ENCODE measurements around the gene CLASP1.

Gene CLASP1

GRCh38 chr2:121545257-121545656 lies 104.0 kb downstream of the CLASP1 start:
- Histone ChIP-seq H2AK5ac (ENCODE audit: low read length) (no peak overlapping the region), H3K4me3 (ENCODE audit: low read length) (no peak overlapping the region), H2BK15ac (replicated peaks; ENCODE audit: low read depth) (no peak overlapping the region), H4K5ac (ENCODE audit: low read length) (no peak overlapping the region), H3K9ac (ENCODE audit: low read length) (no peak overlapping the region), H3K56ac (ENCODE audit: low read length) (no peak overlapping the region), H3K27ac (ENCODE audit: low read depth, low read length) (no peak overlapping the region), H3K79me2 (ENCODE audit: control insufficient read depth, insufficient read depth, low read length) (peaks cover 25% of the 10 kb centered on the region), H4K8ac (ENCODE audit: low read depth, low read length) (no peak overlapping the region), H3K18ac (ENCODE audit: low read length) (no peak overlapping the region), H3K4me1 (ENCODE audit: control insufficient read depth, low read depth, low read length) (no peaks in the 10 kb centered on the region), H3K36me3 (ENCODE audit: control insufficient read depth, insufficient read depth, low read length) (no peaks in the 10 kb centered on the region), H3K23ac (ENCODE audit: low read length) (no peak overlapping the region), H3K4ac (ENCODE audit: low read depth, low read length) (no peak overlapping the region), H3K27me3 (ENCODE audit: insufficient read depth, low read length, poor library complexity) (no peaks in the 10 kb centered on the region), H3K4me2 (ENCODE audit: low read length) (no peak overlapping the region), H2BK120ac (ENCODE audit: low read depth, low read length) (no peak overlapping the region), H2BK5ac (ENCODE audit: low read length) (no peak overlapping the region), H3K79me1 (ENCODE audit: low read length) (peaks cover 25% of the 10 kb centered on the region)
- DNase-seq, result no peak
- no CpG with 5 or more reads among the region's 7 CpGs for WGBS (ENCODE audit: extremely low coverage, insufficient coverage, low lambda C conversion rate)

- Histone ChIP-seq H4K8ac (ENCODE audit: low read depth, low read length) (no peak overlapping the region), H3K27me3 (ENCODE audit: insufficient read depth, low read length, poor library complexity) (no peaks in the 10 kb centered on the region), H2BK15ac (replicated peaks; ENCODE audit: low read depth) (no peak overlapping the region), H2BK120ac (ENCODE audit: low read depth, low read length) (no peak overlapping the region), H3K27ac (ENCODE audit: low read depth, low read length) (no peak overlapping the region), H3K36me3 (ENCODE audit: control insufficient read depth, insufficient read depth, low read length) (no peaks in the 10 kb centered on the region), H3K18ac (ENCODE audit: low read length) (no peak overlapping the region), H3K79me1 (ENCODE audit: low read length) (peaks cover 16% of the 10 kb centered on the region), H2BK5ac (ENCODE audit: low read length) (no peak overlapping the region), H2AK5ac (ENCODE audit: low read length) (no peak overlapping the region), H3K9ac (ENCODE audit: low read length) (no peak overlapping the region), H3K4me1 (ENCODE audit: control insufficient read depth, low read depth, low read length) (no peaks in the 10 kb centered on the region), H3K79me2 (ENCODE audit: control insufficient read depth, insufficient read depth, low read length) (peaks cover 20% of the 10 kb centered on the region), H3K4me2 (ENCODE audit: low read length) (no peak overlapping the region), H3K56ac (ENCODE audit: low read length) (no peak overlapping the region), H3K23ac (ENCODE audit: low read length) (no peak overlapping the region), H3K4ac (ENCODE audit: low read depth, low read length) (no peak overlapping the region), H3K4me3 (ENCODE audit: low read length) (no peak overlapping the region), H4K5ac (ENCODE audit: low read length) (no peak overlapping the region)
- no CpG with 5 or more reads among the region's 7 CpGs for WGBS (ENCODE audit: extremely low coverage, insufficient coverage, low lambda C conversion rate)
- no peak for DNase-seq
These were observed 107.8 kb downstream of the CLASP1 start for GRCh38 chr2:121541495-121541894.

GRCh38 chr2:121539750-121540469 lies 109.4 kb downstream of the CLASP1 start:
- Histone ChIP-seq H3K27ac (ENCODE audit: low read depth, low read length) (no peak overlapping the region), H3K4me1 (ENCODE audit: control insufficient read depth, low read depth, low read length) (no peaks in the 10 kb centered on the region), H3K79me2 (ENCODE audit: control insufficient read depth, insufficient read depth, low read length) (peaks cover 18% of the 10 kb centered on the region), H3K79me1 (ENCODE audit: low read length) (peaks cover 13% of the 10 kb centered on the region), H2BK5ac (ENCODE audit: low read length) (no peak overlapping the region), H3K9ac (ENCODE audit: low read length) (no peak overlapping the region), H3K4ac (ENCODE audit: low read depth, low read length) (no peak overlapping the region), H3K36me3 (ENCODE audit: control insufficient read depth, insufficient read depth, low read length) (no peaks in the 10 kb centered on the region), H4K5ac (ENCODE audit: low read length) (no peak overlapping the region), H3K4me2 (ENCODE audit: low read length) (no peak overlapping the region), H3K23ac (ENCODE audit: low read length) (no peak overlapping the region), H3K18ac (ENCODE audit: low read length) (no peak overlapping the region), H2BK15ac (replicated peaks; ENCODE audit: low read depth) (no peak overlapping the region), H2BK120ac (ENCODE audit: low read depth, low read length) (no peak overlapping the region), H3K27me3 (ENCODE audit: insufficient read depth, low read length, poor library complexity) (no peaks in the 10 kb centered on the region), H2AK5ac (ENCODE audit: low read length) (no peak overlapping the region), H4K8ac (ENCODE audit: low read depth, low read length) (no peak overlapping the region), H3K56ac (ENCODE audit: low read length) (no peak overlapping the region), H3K4me3 (ENCODE audit: low read length) (no peak overlapping the region)
- WGBS (ENCODE audit: extremely low coverage, insufficient coverage, low lambda C conversion rate), result no CpG with 5 or more reads among the region's 4 CpGs
- no peak for DNase-seq

GRCh38 chr2:121536850-121537557 lies 112.3 kb downstream of the CLASP1 start:
- no peak for DNase-seq
- Histone ChIP-seq H4K5ac (ENCODE audit: low read length) (no peak overlapping the region), H3K27me3 (ENCODE audit: insufficient read depth, low read length, poor library complexity) (no peaks in the 10 kb centered on the region), H3K56ac (ENCODE audit: low read length) (no peak overlapping the region), H3K79me2 (ENCODE audit: control insufficient read depth, insufficient read depth, low read length) (peaks cover 16% of the 10 kb centered on the region), H3K4me3 (ENCODE audit: low read length) (no peak overlapping the region), H3K27ac (ENCODE audit: low read depth, low read length) (no peak overlapping the region), H2BK120ac (ENCODE audit: low read depth, low read length) (no peak overlapping the region), H3K23ac (ENCODE audit: low read length) (no peak overlapping the region), H3K9ac (ENCODE audit: low read length) (no peak overlapping the region), H2BK5ac (ENCODE audit: low read length) (no peak overlapping the region), H3K4me1 (ENCODE audit: control insufficient read depth, low read depth, low read length) (peaks cover 5% of the 10 kb centered on the region), H3K36me3 (ENCODE audit: control insufficient read depth, insufficient read depth, low read length) (no peaks in the 10 kb centered on the region), H4K8ac (ENCODE audit: low read depth, low read length) (no peak overlapping the region), H3K4ac (ENCODE audit: low read depth, low read length) (no peak overlapping the region), H3K18ac (ENCODE audit: low read length) (no peak overlapping the region), H3K79me1 (ENCODE audit: low read length) (peaks cover 15% of the 10 kb centered on the region), H2BK15ac (replicated peaks; ENCODE audit: low read depth) (no peak overlapping the region), H2AK5ac (ENCODE audit: low read length) (no peak overlapping the region), H3K4me2 (ENCODE audit: low read length) (no peak overlapping the region)
- no CpG with 5 or more reads among the region's 9 CpGs for WGBS (ENCODE audit: extremely low coverage, insufficient coverage, low lambda C conversion rate)

GRCh38 chr2:121536347-121536746 lies 112.9 kb downstream of the CLASP1 start:
- Histone ChIP-seq H3K79me1 (ENCODE audit: low read length) (peaks cover 13% of the 10 kb centered on the region), H3K79me2 (ENCODE audit: control insufficient read depth, insufficient read depth, low read length) (peaks cover 16% of the 10 kb centered on the region), H3K36me3 (ENCODE audit: control insufficient read depth, insufficient read depth, low read length) (no peaks in the 10 kb centered on the region), H3K4me1 (ENCODE audit: control insufficient read depth, low read depth, low read length) (peaks cover 5% of the 10 kb centered on the region), H4K5ac (ENCODE audit: low read length) (no peak overlapping the region), H4K8ac (ENCODE audit: low read depth, low read length) (no peak overlapping the region), H3K9ac (ENCODE audit: low read length) (no peak overlapping the region), H3K27me3 (ENCODE audit: insufficient read depth, low read length, poor library complexity) (no peaks in the 10 kb centered on the region), H3K4me2 (ENCODE audit: low read length) (no peak overlapping the region), H3K18ac (ENCODE audit: low read length) (no peak overlapping the region), H3K4ac (ENCODE audit: low read depth, low read length) (no peak overlapping the region), H2BK15ac (replicated peaks; ENCODE audit: low read depth) (no peak overlapping the region), H2AK5ac (ENCODE audit: low read length) (no peak overlapping the region), H2BK120ac (ENCODE audit: low read depth, low read length) (no peak overlapping the region), H3K23ac (ENCODE audit: low read length) (no peak overlapping the region), H3K27ac (ENCODE audit: low read depth, low read length) (no peak overlapping the region), H3K56ac (ENCODE audit: low read length) (no peak overlapping the region), H2BK5ac (ENCODE audit: low read length) (no peak overlapping the region), H3K4me3 (ENCODE audit: low read length) (no peak overlapping the region)
- no peak for DNase-seq
- WGBS (ENCODE audit: extremely low coverage, insufficient coverage, low lambda C conversion rate), result no CpG with 5 or more reads among the region's 1 CpG

Measured in mesendoderm (in vitro differentiated cells).